ENCODE measurements around the gene ZNF512B.
"Not testable (repeated sequence)": the region's sequence is repeated elsewhere in the genome, so short reads cannot be mapped to it uniquely, and the experiment has no call there.

Gene ZNF512B

GRCh38 chr20:63963784-63964301 is 5.9 kb downstream of the ZNF512B start:
- DNase-seq (ENCODE audit: low read depth): no peak

GRCh38 chr20:63963348-63963741 is 6.4 kb downstream of the ZNF512B start:
- DNase-seq (ENCODE audit: low read depth): no peak

- no peak for DNase-seq (ENCODE audit: low read depth)
Observed at GRCh38 chr20:63962426-63963347, 7.0 kb downstream of the ZNF512B start.

- no peak for DNase-seq (ENCODE audit: low read depth)
Observed at GRCh38 chr20:63961664-63962425, 7.9 kb downstream of the ZNF512B start.

GRCh38 chr20:63960654-63961621 is 8.8 kb downstream of the ZNF512B start:
- not testable (repeated sequence) for DNase-seq (ENCODE audit: low read depth)

- DNase-seq (ENCODE audit: low read depth): no peak
Observed at GRCh38 chr20:63959699-63960075, 10.0 kb downstream of the ZNF512B start.

- no peak for DNase-seq (ENCODE audit: low read depth)
Observed at GRCh38 chr20:63958964-63959698, 10.6 kb downstream of the ZNF512B start.

- DNase-seq (ENCODE audit: low read depth): no peak
Observed at GRCh38 chr20:63958471-63958870, 11.3 kb downstream of the ZNF512B start.

GRCh38 chr20:63957690-63958441 is 11.9 kb downstream of the ZNF512B start:
- DNase-seq (ENCODE audit: low read depth): no peak

GRCh38 chr20:63957004-63957689 is 12.6 kb downstream of the ZNF512B start:
- DNase-seq (ENCODE audit: low read depth): peak; percentile 59

GRCh38 chr20:63956664-63957003 is 13.1 kb downstream of the ZNF512B start:
- no peak for DNase-seq (ENCODE audit: low read depth)

GRCh38 chr20:63955827-63956663 is 13.7 kb downstream of the ZNF512B start, which contains the start of gene UCKL1:
UCKL1 (minus strand) TSS chr20:63956416; CDS start chr20:63956372, 44 bp downstream.
- peak; percentile 82 for DNase-seq (ENCODE audit: low read depth)

- DNase-seq (ENCODE audit: low read depth): no peak
Observed at GRCh38 chr20:63955281-63955826, 14.4 kb downstream of the ZNF512B start.

- DNase-seq (ENCODE audit: low read depth): no peak
Observed at GRCh38 chr20:63953764-63954429, 15.8 kb downstream of the ZNF512B start.

- DNase-seq (ENCODE audit: low read depth): no peak
Observed at GRCh38 chr20:63952769-63953168, 17.0 kb downstream of the ZNF512B start.

- no peak for DNase-seq (ENCODE audit: low read depth)
Observed at GRCh38 chr20:63952210-63952535, 17.6 kb downstream of the ZNF512B start.

GRCh38 chr20:63951398-63952209 is 18.1 kb downstream of the ZNF512B start:
- no peak for DNase-seq (ENCODE audit: low read depth)

Measured in activated gamma-delta T cell treated with anti-CD3 and anti-CD28 coated beads, Interleukin-2, amount 50 U/mL, for 16 hours (primary cell).